Stimulated activated CD8-positive, alpha-beta memory T cell treated with anti-CD3 and anti-CD28 coated beads, Interleukin-2, amount 100 ng/mL, for 1 hour (primary cell): ENCODE results near the gene WHAMM.
"Not testable (repeated sequence)": the region's sequence is repeated elsewhere in the genome, so short reads cannot be mapped to it uniquely, and the experiment has no call there.

Experiments used
- DNase-seq, 2 donors: peaks; one replicate each; pipeline ENCODE4 v3.0.0-alpha.2; 2020; ENCODE audit warnings: low read depth in 2 of 2

Gene WHAMM

GRCh38 chr15:82838096-82838735 lies 28.8 kb downstream of the WHAMM start:
- no peak for DNase-seq

GRCh38 chr15:82839136-82839535 lies 29.7 kb downstream of the WHAMM start:
- DNase-seq: no peak

GRCh38 chr15:82840166-82840565 lies 30.7 kb downstream of the WHAMM start:
- DNase-seq: no peak

GRCh38 chr15:82843566-82843965 lies 34.1 kb downstream of the WHAMM start:
- no peak for DNase-seq

- DNase-seq: no peak
These were observed 36.3 kb downstream of the WHAMM start for GRCh38 chr15:82845686-82846085.

GRCh38 chr15:82846621-82847020 lies 37.2 kb downstream of the WHAMM start:
- no peak for DNase-seq

GRCh38 chr15:82847703-82848102 lies 38.3 kb downstream of the WHAMM start:
- DNase-seq: no peak

- no peak for DNase-seq
These were observed 39.0 kb downstream of the WHAMM start for GRCh38 chr15:82848241-82848993.

GRCh38 chr15:82849556-82850512 lies 40.4 kb downstream of the WHAMM start:
- no peak for DNase-seq

GRCh38 chr15:82850731-82851130 lies 41.3 kb downstream of the WHAMM start:
- no peak for DNase-seq

GRCh38 chr15:82851306-82851850 lies 42.0 kb downstream of the WHAMM start:
- DNase-seq: no peak

GRCh38 chr15:82851981-82852511 lies 42.6 kb downstream of the WHAMM start:
- DNase-seq: no peak

- no peak for DNase-seq
These were observed 43.6 kb downstream of the WHAMM start for GRCh38 chr15:82852941-82853561.

- no peak for DNase-seq
These were observed 45.1 kb downstream of the WHAMM start for GRCh38 chr15:82854554-82854953.

- DNase-seq: no peak
These were observed 46.1 kb downstream of the WHAMM start for GRCh38 chr15:82855286-82856100.

- DNase-seq: no peak
These were observed 47.2 kb downstream of the WHAMM start for GRCh38 chr15:82856397-82857170.

- DNase-seq: no peak
These were observed 49.5 kb downstream of the WHAMM start for GRCh38 chr15:82858932-82859331.

GRCh38 chr15:82862886-82863285 lies 53.5 kb downstream of the WHAMM start:
- no peak for DNase-seq

GRCh38 chr15:82864967-82865366 lies 55.5 kb downstream of the WHAMM start:
- DNase-seq: no peak

- not testable (repeated sequence) for DNase-seq
These were observed 56.2 kb downstream of the WHAMM start for GRCh38 chr15:82865581-82865980.
